Esophagus squamous epithelium (tissue), 4 donors: ENCODE measurements around the gene MORN3.

Experiments used
- POLR2A ChIP-seq, 4 donors: fragments of 450-650 bp; IDR thresholded peaks; one replicate each; pipeline ENCODE4 v1.6.1; 2017; ENCODE audit warnings: antibody characterized with exemption in 4 of 4, mild to moderate bottlenecking in 4 of 4, moderate library complexity in 3 of 4
- TF ChIP-seq, protein P1 (sequence below), 6 experiments: fragments of 450-650 bp in 4 of 6; fragments of 200-600 bp in 2 of 6; sonication (generic) in 2 of 6; IDR thresholded peaks; one replicate each; pipeline ENCODE4 v1.5.1; 2016 to 2019; ENCODE audit warnings: antibody characterized with exemption in 6 of 6, mild to moderate bottlenecking in 4 of 6, moderate library complexity in 4 of 6

DNA sequence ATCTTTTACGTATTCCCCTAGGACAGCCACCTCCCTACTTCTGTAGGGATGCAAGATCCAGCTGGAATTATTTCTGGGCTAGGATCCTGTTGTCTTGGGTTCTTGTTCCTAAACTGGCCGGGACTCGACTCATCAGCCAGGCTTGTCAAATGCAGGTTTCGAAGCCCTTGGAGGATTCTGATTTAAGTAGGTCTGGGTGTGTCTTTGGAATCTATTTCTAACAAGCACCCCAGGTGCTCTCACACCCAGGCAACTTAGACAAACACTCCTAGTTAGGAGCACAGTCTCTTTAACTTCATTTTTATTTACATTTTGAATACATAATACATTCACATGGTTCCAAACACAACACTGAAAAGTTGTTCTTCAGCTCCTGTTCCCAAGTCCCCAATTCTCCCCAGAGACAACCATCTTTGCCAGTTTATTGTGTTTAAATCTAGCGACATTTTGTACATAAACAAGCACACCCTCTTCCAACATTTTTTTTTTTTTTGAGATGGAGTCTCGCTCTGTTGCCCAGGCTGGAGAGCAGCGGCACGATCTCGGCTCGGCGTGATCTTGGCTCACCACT is 20.9 kb downstream of the MORN3 start:
- TF ChIP-seq, protein P1, sequence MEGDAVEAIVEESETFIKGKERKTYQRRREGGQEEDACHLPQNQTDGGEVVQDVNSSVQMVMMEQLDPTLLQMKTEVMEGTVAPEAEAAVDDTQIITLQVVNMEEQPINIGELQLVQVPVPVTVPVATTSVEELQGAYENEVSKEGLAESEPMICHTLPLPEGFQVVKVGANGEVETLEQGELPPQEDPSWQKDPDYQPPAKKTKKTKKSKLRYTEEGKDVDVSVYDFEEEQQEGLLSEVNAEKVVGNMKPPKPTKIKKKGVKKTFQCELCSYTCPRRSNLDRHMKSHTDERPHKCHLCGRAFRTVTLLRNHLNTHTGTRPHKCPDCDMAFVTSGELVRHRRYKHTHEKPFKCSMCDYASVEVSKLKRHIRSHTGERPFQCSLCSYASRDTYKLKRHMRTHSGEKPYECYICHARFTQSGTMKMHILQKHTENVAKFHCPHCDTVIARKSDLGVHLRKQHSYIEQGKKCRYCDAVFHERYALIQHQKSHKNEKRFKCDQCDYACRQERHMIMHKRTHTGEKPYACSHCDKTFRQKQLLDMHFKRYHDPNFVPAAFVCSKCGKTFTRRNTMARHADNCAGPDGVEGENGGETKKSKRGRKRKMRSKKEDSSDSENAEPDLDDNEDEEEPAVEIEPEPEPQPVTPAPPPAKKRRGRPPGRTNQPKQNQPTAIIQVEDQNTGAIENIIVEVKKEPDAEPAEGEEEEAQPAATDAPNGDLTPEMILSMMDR (IDR thresholded peaks at IDR 0.05): no peak
- no peak for TF ChIP-seq POLR2A (IDR thresholded peaks at IDR 0.05)
